ENCODE data around the gene EDC4. TPM values are rescaled to one million over a fixed set of nuclear protein-coding genes. Genes with fewer than 3 reads are reported as not detected.

EDC4 gene
- total and polyA plus RNA-seq, 8 donors, result 20.2 to 66.2 (median 26.0) TPM

DNA sequence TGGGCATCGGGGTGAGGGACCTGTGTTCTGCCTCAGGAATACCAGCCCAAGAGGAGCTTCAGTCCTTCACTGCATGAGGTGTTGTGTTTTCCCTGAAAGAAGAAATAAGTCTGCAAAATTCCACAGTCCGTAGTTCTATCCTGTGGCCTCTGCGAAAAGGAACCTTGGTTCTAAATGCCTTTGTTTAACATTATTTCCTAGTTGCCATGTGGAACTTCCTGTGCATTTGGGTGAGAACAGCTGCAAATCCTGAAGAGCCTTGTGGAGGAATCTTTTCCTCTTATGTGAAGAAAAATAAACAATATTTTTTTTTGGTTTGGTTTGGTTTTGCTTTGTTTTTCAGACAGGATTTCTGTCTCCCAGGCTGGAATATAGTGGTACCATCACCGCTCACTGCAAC lies 30.0 kb downstream of the EDC4 start:
- ATAC-seq (no peak), DNase-seq (no peak), FAIRE-seq (no peak)
- Histone ChIP-seq H3K27ac (no peak overlapping the region), H3K27me3 (no peaks in the 10 kb centered on the region), H3K4me1 (no peaks in the 10 kb centered on the region), H3K9me3 (no peaks in the 10 kb centered on the region), H3K36me3 (peaks cover 0 to 4% (median 0%) of the 10 kb centered on the region in 3 donors), H3K4me3 (no peak overlapping the region)
- WGBS, 2 donors, result 87 to 91% methylated on average over 4 of the region's 4 CpGs
- intact Hi-C loops (cut with DNase I), result no loop called here
- TF ChIP-seq, protein P1, sequence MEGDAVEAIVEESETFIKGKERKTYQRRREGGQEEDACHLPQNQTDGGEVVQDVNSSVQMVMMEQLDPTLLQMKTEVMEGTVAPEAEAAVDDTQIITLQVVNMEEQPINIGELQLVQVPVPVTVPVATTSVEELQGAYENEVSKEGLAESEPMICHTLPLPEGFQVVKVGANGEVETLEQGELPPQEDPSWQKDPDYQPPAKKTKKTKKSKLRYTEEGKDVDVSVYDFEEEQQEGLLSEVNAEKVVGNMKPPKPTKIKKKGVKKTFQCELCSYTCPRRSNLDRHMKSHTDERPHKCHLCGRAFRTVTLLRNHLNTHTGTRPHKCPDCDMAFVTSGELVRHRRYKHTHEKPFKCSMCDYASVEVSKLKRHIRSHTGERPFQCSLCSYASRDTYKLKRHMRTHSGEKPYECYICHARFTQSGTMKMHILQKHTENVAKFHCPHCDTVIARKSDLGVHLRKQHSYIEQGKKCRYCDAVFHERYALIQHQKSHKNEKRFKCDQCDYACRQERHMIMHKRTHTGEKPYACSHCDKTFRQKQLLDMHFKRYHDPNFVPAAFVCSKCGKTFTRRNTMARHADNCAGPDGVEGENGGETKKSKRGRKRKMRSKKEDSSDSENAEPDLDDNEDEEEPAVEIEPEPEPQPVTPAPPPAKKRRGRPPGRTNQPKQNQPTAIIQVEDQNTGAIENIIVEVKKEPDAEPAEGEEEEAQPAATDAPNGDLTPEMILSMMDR (IDR thresholded peaks at IDR 0.05), result no peak

DNA sequence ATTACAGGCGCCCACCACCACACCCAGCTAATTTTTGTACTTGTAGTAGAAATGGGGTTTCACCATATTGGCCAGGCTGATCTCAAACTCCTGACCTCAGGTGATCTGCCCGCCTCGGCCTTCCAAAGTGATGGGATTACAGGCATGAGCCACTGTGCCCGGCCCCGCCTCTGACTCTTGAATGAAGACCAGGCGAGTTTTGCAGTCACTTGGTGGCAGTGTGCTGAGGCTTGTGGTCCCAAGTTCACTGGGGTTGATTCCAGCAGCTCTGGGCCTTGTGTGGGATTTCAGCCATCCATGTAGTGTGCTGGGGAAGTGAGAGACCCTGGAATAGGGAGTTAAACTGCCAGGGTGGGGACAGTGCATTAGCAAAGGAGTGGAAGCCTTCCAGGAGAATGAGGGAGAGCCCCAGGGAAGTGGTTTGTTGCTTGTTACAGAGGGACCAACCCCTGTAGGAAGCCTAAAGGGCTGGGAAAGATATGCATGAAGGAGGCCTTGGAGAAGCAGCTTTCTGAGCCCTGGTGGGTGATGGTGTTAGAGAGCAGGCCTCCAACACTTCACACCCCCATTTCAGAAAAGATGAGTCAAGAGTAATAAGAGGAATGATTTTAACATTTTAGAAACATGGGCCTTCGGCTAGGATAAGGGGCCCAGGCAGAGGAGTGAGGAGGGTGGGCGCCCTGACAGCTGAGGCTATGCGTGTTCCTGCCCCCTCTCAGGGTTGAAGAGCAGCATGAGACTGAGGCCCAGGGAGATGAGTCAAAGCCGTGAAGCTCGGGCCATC lies 34.7 kb downstream of the EDC4 start:
- H3K4me1 ChIP-seq, result no peaks in the 10 kb centered on the region
- peaks cover 0 to 30% (median 10%) of the 10 kb centered on the region in 3 donors for H3K36me3 ChIP-seq
- TF ChIP-seq, protein P1 (IDR thresholded peaks at IDR 0.05), result no peak
- 88 to 89% methylated on average over 11 of the region's 11 CpGs for WGBS, 2 donors
- no peak overlapping the region for H3K27ac ChIP-seq
- no peak for FAIRE-seq
- no peak overlapping the region for H3K4me3 ChIP-seq
- H3K9me3 ChIP-seq, result no peaks in the 10 kb centered on the region
- H3K27me3 ChIP-seq, result no peaks in the 10 kb centered on the region
- no peak for DNase-seq
- intact Hi-C loops (cut with DNase I), result no loop called here
- no peak for ATAC-seq

DNA sequence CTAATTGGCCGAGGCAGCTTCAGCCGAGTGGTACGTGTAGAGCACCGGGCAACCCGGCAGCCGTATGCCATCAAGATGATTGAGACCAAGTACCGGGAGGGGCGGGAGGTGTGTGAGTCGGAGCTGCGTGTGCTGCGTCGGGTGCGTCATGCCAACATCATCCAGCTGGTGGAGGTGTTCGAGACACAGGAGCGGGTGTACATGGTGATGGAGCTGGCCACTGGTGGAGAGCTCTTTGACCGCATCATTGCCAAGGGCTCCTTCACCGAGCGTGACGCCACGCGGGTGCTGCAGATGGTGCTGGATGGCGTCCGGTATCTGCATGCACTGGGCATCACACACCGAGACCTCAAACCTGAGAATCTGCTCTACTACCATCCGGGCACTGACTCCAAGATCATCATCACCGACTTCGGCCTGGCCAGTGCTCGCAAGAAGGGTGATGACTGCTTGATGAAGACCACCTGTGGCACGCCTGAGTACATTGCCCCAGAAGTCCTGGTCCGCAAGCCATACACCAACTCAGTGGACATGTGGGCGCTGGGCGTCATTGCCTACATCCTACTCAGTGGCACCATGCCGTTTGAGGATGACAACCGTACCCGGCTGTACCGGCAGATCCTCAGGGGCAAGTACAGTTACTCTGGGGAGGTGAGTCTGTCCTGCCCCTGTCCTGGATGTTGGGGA lies 36.3 kb downstream of the EDC4 start:
- DNase-seq (peak in 1 of 6 donors; percentile 40), FAIRE-seq (no peak), ATAC-seq (no peak)
- Histone ChIP-seq H3K36me3 (peaks cover 0 to 25% (median 10%) of the 10 kb centered on the region in 3 donors), H3K27ac (no peak overlapping the region), H3K4me3 (no peak overlapping the region), H3K4me1 (no peaks in the 10 kb centered on the region), H3K27me3 (no peaks in the 10 kb centered on the region), H3K9me3 (no peaks in the 10 kb centered on the region)
- intact Hi-C loops (cut with DNase I), result no loop called here
- TF ChIP-seq, protein P1 (IDR thresholded peaks at IDR 0.05), result no peak
- WGBS, 2 donors, result 95% methylated on average over 36 of the region's 36 CpGs

DNA sequence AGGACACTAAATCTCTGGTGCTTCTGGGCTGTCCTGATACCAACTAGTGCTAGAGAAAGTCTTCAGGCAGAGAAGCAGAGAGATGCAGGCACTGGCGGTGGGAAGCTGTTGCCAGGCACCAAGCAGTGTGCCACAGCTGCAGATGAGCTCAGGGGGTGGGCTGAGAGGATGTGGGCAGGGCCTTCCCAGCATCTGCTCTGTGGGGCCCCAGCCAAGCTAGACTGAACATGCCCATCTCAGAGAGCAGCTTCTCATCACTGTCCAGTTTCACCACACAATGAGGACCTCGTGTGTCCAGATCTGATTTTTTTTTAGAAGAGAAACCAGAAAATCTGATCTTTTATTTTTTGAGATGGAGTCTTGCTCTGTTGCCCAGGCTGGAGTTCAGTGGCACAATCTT lies 37.3 kb downstream of the EDC4 start:
- no peak for DNase-seq
- Histone ChIP-seq H3K9me3 (no peaks in the 10 kb centered on the region), H3K27me3 (no peaks in the 10 kb centered on the region), H3K4me1 (no peaks in the 10 kb centered on the region), H3K4me3 (no peak overlapping the region), H3K36me3 (peaks cover 0 to 25% (median 10%) of the 10 kb centered on the region in 3 donors), H3K27ac (no peak overlapping the region)
- intact Hi-C loops (cut with DNase I), result no loop called here
- no peak for FAIRE-seq
- 75 to 78% methylated on average over 2 of the region's 2 CpGs for WGBS, 2 donors
- TF ChIP-seq, protein P1 (IDR thresholded peaks at IDR 0.05), result no peak
- ATAC-seq, result peak in 2 of 4 donors; percentile 19 to 58

Measured in pancreas (tissue), 10 donors.